NCI-H1048 (cell line): Measurements from ENCODE around the gene PEMT.

Source experiments
- DNase-seq: peaks from one replicate; lab custom pipeline; 2025; lab: John Stamatoyannopoulos, UW

The PEMT gene

DNA sequence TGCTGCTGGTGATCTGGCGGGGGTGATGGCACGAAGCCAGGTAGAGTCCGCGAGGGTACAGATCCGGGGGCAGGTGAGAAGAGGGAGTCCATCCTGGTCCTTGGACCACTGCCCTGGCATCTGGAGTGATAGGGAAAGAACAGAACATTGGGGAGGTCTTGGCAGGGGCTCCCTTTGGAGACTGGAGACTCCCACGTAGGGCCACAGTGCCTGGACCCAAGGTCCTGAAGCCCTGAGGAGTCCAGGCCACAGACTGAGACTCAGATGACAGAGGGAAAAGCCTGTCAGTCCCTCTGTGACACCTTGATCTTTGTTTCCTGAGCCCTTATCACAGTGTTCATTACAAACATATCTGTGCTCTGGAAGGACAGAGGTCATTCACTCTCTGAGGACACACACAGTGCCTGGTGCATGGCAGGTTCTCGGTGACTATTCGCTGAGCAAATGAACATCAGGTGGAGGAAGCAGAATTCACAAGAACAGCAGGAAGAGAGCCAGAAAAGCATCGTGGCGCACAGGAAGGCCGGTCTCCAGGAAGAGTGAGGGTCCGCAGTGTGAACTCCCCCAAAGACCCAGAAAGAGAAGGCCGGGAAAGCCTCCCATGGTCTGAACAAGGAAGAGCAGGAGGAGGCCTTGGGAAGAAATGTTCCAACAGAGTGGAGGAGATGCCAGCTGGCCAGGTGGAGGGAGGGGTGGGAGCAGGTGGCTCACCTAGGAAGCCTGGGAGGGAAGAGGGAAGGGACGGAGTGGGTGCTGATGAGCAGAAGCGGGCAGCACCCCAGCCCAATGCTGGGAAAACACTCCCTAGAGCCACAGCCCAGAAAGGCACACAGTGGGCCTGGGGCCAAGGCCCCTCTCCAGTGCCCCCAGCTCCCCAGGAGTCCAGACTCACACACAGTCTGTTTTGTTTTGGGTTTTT is 20.5 kb downstream of the PEMT start:
- DNase-seq, result no peak

DNA sequence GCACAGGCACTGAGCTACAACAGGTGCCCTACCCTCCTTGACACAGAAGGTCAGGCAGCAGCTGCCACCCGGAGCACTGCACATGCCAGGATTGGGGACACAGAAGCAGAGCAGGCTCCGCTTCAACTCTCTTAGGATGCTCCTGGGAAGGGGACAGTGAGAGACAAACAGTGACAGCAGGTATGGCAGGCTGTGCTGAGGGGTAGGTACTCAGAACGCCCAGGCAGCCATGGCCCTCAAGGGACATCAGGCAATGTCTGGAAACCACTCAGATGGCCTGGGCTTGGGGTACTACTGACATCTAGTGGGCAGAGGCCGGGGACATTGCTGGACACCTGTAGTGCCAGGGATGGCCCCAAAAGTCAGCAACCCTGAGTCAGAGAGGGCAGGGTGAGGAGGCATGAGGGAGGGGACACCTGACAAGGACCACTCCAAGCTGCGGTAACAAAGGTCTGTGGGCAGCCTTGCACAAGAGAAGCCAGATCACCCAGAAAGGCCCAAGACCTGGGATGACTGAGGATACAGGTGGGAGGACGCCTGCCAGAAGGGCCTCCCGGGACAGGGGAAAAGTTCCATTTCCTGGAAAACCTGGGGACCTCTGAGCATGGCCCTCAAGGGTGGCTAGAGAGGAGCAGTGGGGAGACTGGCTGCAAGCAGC is 21.2 kb downstream of the PEMT start:
- DNase-seq, result no peak

DNA sequence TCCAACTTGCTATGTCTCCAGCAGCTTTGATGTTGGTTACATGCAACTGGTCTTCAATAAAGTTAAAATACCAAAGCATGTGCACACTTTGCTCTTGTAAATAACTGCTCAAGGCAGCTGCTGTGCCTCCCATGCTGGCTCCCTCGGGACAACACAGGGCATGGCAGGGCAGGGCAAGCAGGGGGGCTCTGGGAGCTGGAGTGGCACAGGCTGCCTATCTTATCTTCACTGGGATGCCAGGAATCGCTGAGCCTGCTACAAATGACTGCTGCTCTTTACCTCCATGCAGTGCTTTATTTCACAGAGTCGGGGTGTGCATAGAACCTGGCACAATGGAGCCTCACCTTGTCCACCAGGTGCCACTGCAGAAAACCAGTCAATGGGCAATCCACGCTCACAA is 21.8 kb downstream of the PEMT start:
- DNase-seq, result no peak

- no peak for DNase-seq
Observed at GRCh38 chr17:17568772-17569195, 22.7 kb downstream of the PEMT start.

DNA sequence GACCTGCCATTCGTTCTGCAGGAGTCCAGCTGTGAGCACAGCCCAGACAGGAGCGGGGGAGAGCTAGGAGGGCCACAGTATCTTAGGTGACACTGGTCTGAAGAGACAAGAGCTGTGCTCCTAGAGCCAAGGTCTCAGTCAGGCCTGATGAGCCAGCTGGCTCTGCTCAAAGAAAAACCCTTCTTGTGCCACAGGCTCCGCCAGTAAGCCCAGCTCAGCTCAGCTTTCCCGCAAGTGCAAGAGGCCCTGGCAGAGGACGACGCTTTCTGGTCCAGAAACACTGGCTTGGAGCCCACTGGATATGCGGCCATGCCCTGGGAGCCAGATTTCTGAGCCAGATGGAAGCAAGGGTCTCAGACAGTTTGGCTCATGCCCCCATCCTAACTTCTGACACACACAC is 23.9 kb downstream of the PEMT start:
- DNase-seq, result no peak

GRCh38 chr17:17566896-17567513 is 24.5 kb downstream of the PEMT start:
- no peak for DNase-seq

GRCh38 chr17:17565471-17566339 is 25.8 kb downstream of the PEMT start:
- DNase-seq, result no peak

DNA sequence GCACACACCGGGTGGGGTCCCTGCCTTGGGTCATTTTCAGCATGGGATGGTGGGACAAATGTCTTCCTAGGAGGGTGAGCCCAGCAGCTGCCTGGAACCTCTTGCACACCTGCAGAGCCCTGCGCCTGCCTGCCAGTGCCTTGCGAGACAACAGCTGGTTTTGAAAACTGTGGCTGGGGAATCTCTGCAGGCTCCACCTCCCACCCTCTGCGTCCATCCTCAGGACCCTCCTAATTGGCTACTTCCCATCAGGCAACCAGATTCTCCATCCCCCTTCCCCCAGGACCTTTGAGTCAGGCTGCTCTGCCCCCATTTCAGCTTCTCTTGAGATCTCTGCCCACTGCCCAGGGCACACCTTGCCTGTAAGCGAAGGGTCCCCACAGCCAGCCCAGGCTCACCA is 26.6 kb downstream of the PEMT start:
- DNase-seq, result no peak

DNA sequence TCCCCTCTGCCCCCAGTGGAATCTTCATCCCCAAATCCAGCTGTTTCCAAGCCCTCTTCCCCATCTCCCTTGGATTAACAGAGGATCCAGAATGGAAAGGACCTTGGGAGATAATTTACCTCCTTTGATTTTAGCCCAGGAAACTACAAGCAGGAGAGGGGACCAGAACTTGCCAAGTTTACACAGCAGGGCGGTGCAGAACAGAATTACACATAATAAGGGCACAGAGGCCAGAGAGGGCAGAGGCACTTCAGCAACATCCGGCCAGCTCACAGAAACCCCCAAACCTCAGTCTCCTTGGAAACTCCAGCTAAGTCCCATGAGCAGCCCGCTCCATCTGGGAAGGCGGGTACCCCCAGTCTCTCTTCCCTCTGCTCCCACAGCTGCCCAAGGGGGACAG is 27.2 kb downstream of the PEMT start:
- DNase-seq, result no peak

- no peak for DNase-seq
Observed at GRCh38 chr17:17563530-17563929, 28.0 kb downstream of the PEMT start.

DNA sequence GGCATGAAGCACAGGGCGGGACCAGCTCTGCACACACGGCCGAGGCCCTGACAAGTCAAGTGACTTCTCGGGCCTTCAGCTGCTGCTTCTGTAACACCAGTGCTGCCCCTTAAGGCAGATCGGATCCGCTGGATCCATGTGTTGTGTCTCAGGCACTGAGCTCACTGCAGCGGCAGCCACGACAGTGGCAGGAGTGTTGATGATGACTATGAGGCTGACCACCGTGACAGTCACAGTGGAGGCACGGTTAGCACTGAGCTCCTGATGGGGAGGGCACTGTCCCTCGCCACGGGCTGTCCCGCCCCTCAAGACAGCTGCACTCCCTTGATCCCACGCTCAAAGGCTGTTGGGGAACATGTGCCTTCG is 29.4 kb downstream of the PEMT start:
- DNase-seq, result no peak

DNA sequence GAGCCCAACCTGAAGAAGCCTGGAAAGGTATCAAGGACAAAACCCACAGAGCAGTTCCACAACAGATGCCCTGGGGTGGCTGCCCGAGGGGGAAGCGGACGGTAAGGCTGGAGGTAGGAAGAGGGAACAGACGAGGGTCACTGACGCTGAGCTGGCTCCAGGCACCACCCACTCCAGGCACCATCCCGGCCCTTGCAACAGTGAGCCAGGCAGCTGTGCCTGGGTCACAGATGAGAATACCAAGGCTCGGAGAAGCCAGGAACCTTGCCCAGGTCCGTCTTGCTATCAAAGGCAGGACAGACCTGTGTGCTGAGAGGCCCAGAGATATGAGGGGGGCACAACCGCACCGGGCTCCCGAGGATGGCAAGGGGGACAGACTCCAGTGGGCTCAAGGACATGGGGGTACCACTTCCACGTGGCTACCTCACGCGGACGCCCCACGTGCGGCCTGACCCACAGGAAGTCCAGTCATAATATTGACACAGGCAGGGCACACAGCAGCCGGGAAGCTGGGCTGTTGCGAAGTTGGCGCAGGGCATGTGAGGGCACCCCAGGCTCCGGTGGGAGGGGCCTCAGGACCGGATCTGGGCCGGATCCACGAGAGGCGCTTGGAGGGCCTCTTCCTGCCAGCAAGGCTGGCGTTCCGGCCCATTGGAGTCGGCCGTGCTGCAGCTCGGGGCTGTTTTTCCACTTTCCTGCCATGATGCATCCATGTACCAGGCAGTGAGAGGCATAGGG is 29.9 kb downstream of the PEMT start:
- DNase-seq, result no peak

DNA sequence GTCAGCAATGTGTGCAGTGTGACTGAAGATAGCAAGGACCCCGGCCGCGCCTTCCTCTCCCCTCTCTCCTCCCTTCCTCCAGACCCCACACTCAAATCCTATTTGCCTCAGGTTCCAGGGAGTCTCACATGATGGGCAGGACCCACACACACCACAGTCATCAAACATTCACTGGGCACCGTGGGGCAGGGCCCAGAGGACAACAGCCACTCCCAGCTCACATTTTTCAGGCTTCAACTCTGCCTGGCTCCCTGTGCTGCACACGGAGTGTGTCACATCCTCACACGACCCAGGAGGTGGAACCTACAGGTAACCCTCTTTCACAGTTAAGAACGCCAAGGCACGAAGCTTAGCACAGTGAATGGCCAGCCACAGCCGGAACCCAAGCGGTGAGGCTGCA is 30.5 kb downstream of the PEMT start:
- DNase-seq, result no peak

- DNase-seq, result no peak
Observed at GRCh38 chr17:17560167-17560566, 31.3 kb downstream of the PEMT start.

- no peak for DNase-seq
Observed at GRCh38 chr17:17559164-17559563, 32.3 kb downstream of the PEMT start.

GRCh38 chr17:17558431-17558830 is 33.1 kb downstream of the PEMT start:
- no peak for DNase-seq

DNA sequence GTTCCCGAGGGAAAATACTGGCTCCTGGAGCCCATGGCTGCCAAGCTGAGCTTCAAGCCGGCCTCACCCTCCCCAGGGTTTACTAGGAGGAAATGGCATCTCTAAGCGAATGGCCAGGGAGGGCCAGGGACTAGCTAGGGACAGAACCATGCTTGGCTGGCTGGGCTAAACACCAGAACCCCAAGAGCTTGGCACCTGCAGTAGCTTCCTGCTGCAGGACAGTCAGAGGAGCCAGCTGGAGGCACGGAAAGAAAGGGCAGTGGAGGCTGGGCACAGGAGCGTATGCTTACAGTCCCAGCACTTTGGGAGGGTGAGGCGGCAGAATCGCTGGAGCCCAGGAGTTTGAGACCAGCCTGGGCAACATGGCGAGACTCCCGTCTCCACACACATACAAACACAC is 33.7 kb downstream of the PEMT start:
- no peak for DNase-seq

- DNase-seq, result no peak
Observed at GRCh38 chr17:17556671-17557070, 34.8 kb downstream of the PEMT start.

DNA sequence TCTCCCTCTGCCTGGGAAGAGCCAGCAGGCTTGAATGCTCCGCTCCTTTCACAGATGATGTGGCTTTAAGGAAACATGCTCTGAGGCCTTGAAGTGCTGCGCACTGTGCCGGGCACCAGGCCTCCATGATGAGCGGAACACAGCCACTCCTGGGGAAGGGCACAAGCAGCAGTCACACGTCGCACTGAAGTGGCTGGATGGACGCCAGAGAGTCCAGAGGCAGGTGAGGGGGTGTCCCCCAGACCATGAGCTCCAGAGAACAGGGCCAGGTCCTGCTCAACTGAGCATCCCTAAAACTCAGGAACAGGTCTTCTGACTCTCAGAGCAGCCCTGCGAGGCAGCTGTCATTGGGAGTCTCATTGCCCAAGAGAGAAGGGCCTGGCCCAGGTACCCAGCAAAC is 35.6 kb downstream of the PEMT start:
- DNase-seq, result no peak

GRCh38 chr17:17555151-17555550 is 36.4 kb downstream of the PEMT start:
- DNase-seq, result no peak

DNA sequence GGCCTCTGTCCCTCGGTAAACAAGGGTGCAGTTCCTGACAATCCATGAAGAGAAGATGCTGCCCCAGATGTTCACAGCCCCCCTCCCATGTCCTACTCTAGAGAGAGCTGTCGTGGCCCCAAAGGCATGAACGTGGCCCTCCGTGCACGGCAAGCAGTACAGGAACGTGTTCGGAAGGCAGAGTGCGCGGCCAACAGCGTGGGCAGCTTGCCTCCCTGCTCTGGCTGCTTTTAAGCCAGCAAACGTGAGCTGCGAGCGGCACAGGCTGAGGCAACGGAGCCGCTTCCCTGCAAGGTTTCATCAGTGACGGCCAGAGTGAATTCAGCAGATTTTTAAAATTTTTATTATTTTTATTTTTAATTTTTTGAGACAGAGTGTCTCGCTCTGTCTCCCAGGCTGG is 37.2 kb downstream of the PEMT start:
- no peak for DNase-seq
